Subcutaneous adipose tissue (tissue), 4 donors: ENCODE results near the gene ACOXL. TPM values are rescaled to one million over a fixed set of nuclear protein-coding genes. Genes with fewer than 3 reads are reported as not detected.

Source experiments
- CTCF ChIP-seq: fragments of 450-650 bp; IDR thresholded peaks from one replicate; pipeline ENCODE4 v1.5.1; 2016; ENCODE audit warnings: low read depth, mild to moderate bottlenecking, control low read depth, antibody characterized with exemption, moderate library complexity
- total RNA-seq, 4 donors: library from RNA; depleted of rRNA; stranded (reverse); fragments of >200 nt; gene quantifications; one replicate each; pipeline ENCODE4 v1.1.0, GENCODE V29; 2016

The ACOXL gene
- total RNA-seq, 4 donors from 2014 or later = not detected

GRCh38 chr2:110869472-110870446 is 137.4 kb downstream of the ACOXL start:
- TF ChIP-seq CTCF = no peak

- TF ChIP-seq CTCF = no peak
Observed at GRCh38 chr2:110870545-110870944, 138.2 kb downstream of the ACOXL start.

- TF ChIP-seq CTCF = no peak
Observed at GRCh38 chr2:110871637-110872036, 139.3 kb downstream of the ACOXL start.

- no peak for TF ChIP-seq CTCF
Observed at GRCh38 chr2:110872521-110872920, 140.1 kb downstream of the ACOXL start.

GRCh38 chr2:110873056-110873502 is 140.7 kb downstream of the ACOXL start:
- TF ChIP-seq CTCF = no peak

- no peak for TF ChIP-seq CTCF
Observed at GRCh38 chr2:110873597-110874452, 141.5 kb downstream of the ACOXL start.
